Activated CD8-positive, alpha-beta T cell treated with anti-CD3 and anti-CD28 coated beads for 36 hours (primary cell): ENCODE data around the gene IFT20. TPM values are rescaled to one million over a fixed set of nuclear protein-coding genes. Genes with fewer than 3 reads are reported as not detected.

ENCODE experiments used
- ATAC-seq: fragments of 200-7000 bp; cut with Tn5 transposase; one replicate; pipeline ENCODE4 v1.10.0; 2021; ENCODE audit warnings: mild to moderate bottlenecking, moderate library complexity
- CTCF ChIA-PET: fragments of 350-600 bp; sonication (Branson Sonifier 250); formaldehyde crosslinking; loops from one replicate; lab custom pipeline; 2021; ENCODE audit warnings: antibody characterized with exemption; lab: Charles Lee
- POLR2A ChIA-PET: fragments of 350-600 bp; sonication (Branson Sonifier 250); formaldehyde crosslinking; loops from one replicate; lab custom pipeline; 2021; ENCODE audit warnings: antibody characterized with exemption; lab: Charles Lee
- DNase-seq: peaks from one replicate; pipeline ENCODE4 v3.0.0-alpha.2; 2020
- H3K27ac Mint-ChIP-seq: one replicate; pipeline ENCODE4 v1.8.0; 2021; ENCODE audit warnings: mild to moderate bottlenecking, mixed read lengths
- H3K27me3 Mint-ChIP-seq: one replicate; pipeline ENCODE4 v1.8.0; 2021; ENCODE audit warnings: mixed read lengths
- H3K36me3 Mint-ChIP-seq: one replicate; pipeline ENCODE4 v1.8.0; 2021; ENCODE audit warnings: low read depth, mixed read lengths
- H3K4me1 Mint-ChIP-seq: one replicate; pipeline ENCODE4 v1.8.0; 2021; ENCODE audit warnings: low read depth, mixed read lengths
- H3K4me3 Mint-ChIP-seq: one replicate; pipeline ENCODE4 v1.8.0; 2021; ENCODE audit warnings: mild to moderate bottlenecking, moderate library complexity, mixed read lengths
- H3K9me3 Mint-ChIP-seq: one replicate; pipeline ENCODE4 v1.8.0; 2021; ENCODE audit warnings: mixed read lengths
- CTCF ChIP-seq: fragments of 200-600 bp; IDR thresholded peaks from one replicate; pipeline ENCODE4 v1.8.0; 2022; ENCODE audit warnings: antibody characterized with exemption, mild to moderate bottlenecking
- intact Hi-C: fragments of 100-400 bp; cut with micrococcal nuclease; formaldehyde crosslinking; loops from one replicate; pipeline ENCODE4 v1.10.0; 2022
- total RNA-seq, 2 experiments: library from RNA; stranded (reverse); gene quantifications; one replicate each; pipeline ENCODE4 v1.2.3, GENCODE V29; 2021

IFT20 gene
- total RNA-seq, 2 experiments from 2014 or later: 16.7 to 18.8 TPM

GRCh38 chr17:28315846-28316705 is 19.2 kb downstream of the IFT20 start:
- Mint-ChIP-seq H3K27me3 (no peaks in the 10 kb centered on the region), H3K4me3 (no peak overlapping the region), H3K27ac (no peak overlapping the region), H3K36me3 (peaks cover 16% of the 10 kb centered on the region), H3K4me1 (peaks cover 26% of the 10 kb centered on the region), H3K9me3 (no peaks in the 10 kb centered on the region)
- DNase-seq (no peak), ATAC-seq (no peak)
- intact Hi-C loops: no loop called here
- ChIA-PET POLR2A (interaction anchor here (1.4 kb wide), 1 partner anchor 19 kb away, joined by 4 read pairs; the partner anchor contains the start of gene IFT20), CTCF (interaction anchor here (2.5 kb wide), 1 partner anchor 65 kb away, joined by 5 read pairs; no protein-coding TSS in a partner anchor)
- no peak for TF ChIP-seq CTCF

GRCh38 chr17:28313841-28314240 is 21.4 kb downstream of the IFT20 start:
- intact Hi-C loops: no loop called here
- ATAC-seq (no peak), DNase-seq (no peak)
- H3K4me1 Mint-ChIP-seq: peaks cover 16% of the 10 kb centered on the region
- TF ChIP-seq CTCF: no peak
- no peaks in the 10 kb centered on the region for H3K36me3 Mint-ChIP-seq
- no peaks in the 10 kb centered on the region for H3K27me3 Mint-ChIP-seq
- POLR2A ChIA-PET: no interaction called here
- H3K27ac Mint-ChIP-seq: no peak overlapping the region
- H3K4me3 Mint-ChIP-seq: no peak overlapping the region
- CTCF ChIA-PET: interaction anchor here (2.5 kb wide), 1 partner anchor 63 kb away, joined by 5 read pairs; no protein-coding TSS in a partner anchor
- no peaks in the 10 kb centered on the region for H3K9me3 Mint-ChIP-seq

GRCh38 chr17:28306954-28307401 is 28.3 kb downstream of the IFT20 start:
- H3K4me1 Mint-ChIP-seq: no peaks in the 10 kb centered on the region
- H3K36me3 Mint-ChIP-seq: no peaks in the 10 kb centered on the region
- H3K4me3 Mint-ChIP-seq: no peak overlapping the region
- H3K27ac Mint-ChIP-seq: no peak overlapping the region
- no peak for DNase-seq
- no peaks in the 10 kb centered on the region for H3K9me3 Mint-ChIP-seq
- ChIA-PET POLR2A (no interaction called here), CTCF (interaction anchor here (0.8 kb wide), 1 partner anchor 19 kb away, joined by 3 read pairs; no protein-coding TSS in a partner anchor)
- no peak for ATAC-seq
- peaks cover 19% of the 10 kb centered on the region for H3K27me3 Mint-ChIP-seq
- intact Hi-C loops: no loop called here
- TF ChIP-seq CTCF: no peak

- Mint-ChIP-seq H3K9me3 (no peaks in the 10 kb centered on the region), H3K27ac (no peak overlapping the region), H3K4me3 (no peak overlapping the region), H3K36me3 (no peaks in the 10 kb centered on the region), H3K4me1 (peaks cover 14% of the 10 kb centered on the region), H3K27me3 (peaks cover 6% of the 10 kb centered on the region)
- DNase-seq: no peak
- intact Hi-C loops: no loop called here
- ATAC-seq: no peak
- TF ChIP-seq CTCF: no peak
- ChIA-PET CTCF (interaction anchor here (0.9 to 1.3 kb wide), 2 partner anchors 20 to 119 kb away, joined by 4 read pairs; no protein-coding TSS in a partner anchor), POLR2A (no interaction called here)
Measured at GRCh38 chr17:28298449-28298848, 36.8 kb downstream of the IFT20 start.
